ENCODE results near the gene MRPL34. TPM values are rescaled to one million over a fixed set of nuclear protein-coding genes. Genes with fewer than 3 reads are reported as not detected.

The MRPL34 gene
- total and polyA plus RNA-seq, 4 donors = 23.3 to 301 (median 140) TPM

GRCh38 chr19:17320435-17320834 is 14.8 kb downstream of the MRPL34 start:
- TF ChIP-seq JUND (IDR thresholded peaks at IDR 0.05) (no peak), NR2F2 (IDR thresholded peaks at IDR 0.05) (no peak), EGR1 (IDR thresholded peaks at IDR 0.05; ENCODE audit: low read depth in 2 of 2) (no peak), FOXA2 (IDR thresholded peaks at IDR 0.05) (no peak), GABPA (IDR thresholded peaks at IDR 0.05 in 1 of 2, conservative IDR thresholded peaks at IDR 0.05 in 1 of 2) (no peak), SP1 (IDR thresholded peaks at IDR 0.05) (no peak), ZBTB33 (IDR thresholded peaks at IDR 0.05) (no peak), RAD21 (IDR thresholded peaks at IDR 0.05) (no peak), HNF4A (conservative IDR thresholded peaks at IDR 0.05) (no peak), FOXA1 (IDR thresholded peaks at IDR 0.05) (no peak), TAF1 (conservative IDR thresholded peaks at IDR 0.05) (no peak), YY1 (IDR thresholded peaks at IDR 0.05) (no peak), HNF4G (IDR thresholded peaks at IDR 0.05) (no peak), RXRA (IDR thresholded peaks at IDR 0.05) (no peak)
- TF ChIP-seq, protein P1, sequence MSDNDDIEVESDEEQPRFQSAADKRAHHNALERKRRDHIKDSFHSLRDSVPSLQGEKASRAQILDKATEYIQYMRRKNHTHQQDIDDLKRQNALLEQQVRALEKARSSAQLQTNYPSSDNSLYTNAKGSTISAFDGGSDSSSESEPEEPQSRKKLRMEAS (IDR thresholded peaks at IDR 0.05) = no peak
- TF ChIP-seq, protein P2, sequence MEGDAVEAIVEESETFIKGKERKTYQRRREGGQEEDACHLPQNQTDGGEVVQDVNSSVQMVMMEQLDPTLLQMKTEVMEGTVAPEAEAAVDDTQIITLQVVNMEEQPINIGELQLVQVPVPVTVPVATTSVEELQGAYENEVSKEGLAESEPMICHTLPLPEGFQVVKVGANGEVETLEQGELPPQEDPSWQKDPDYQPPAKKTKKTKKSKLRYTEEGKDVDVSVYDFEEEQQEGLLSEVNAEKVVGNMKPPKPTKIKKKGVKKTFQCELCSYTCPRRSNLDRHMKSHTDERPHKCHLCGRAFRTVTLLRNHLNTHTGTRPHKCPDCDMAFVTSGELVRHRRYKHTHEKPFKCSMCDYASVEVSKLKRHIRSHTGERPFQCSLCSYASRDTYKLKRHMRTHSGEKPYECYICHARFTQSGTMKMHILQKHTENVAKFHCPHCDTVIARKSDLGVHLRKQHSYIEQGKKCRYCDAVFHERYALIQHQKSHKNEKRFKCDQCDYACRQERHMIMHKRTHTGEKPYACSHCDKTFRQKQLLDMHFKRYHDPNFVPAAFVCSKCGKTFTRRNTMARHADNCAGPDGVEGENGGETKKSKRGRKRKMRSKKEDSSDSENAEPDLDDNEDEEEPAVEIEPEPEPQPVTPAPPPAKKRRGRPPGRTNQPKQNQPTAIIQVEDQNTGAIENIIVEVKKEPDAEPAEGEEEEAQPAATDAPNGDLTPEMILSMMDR (IDR thresholded peaks at IDR 0.05; ENCODE audit: low read depth, low read length, missing input control) = no peak
- H3K27ac ChIP-seq (ENCODE audit: low read depth in 1 of 2, low read length in 2 of 2) = no peak overlapping the region
- 87% methylated on average over 11 of the region's 11 CpGs for WGBS
- H3K27me3 ChIP-seq (ENCODE audit: control insufficient read depth in 4 of 4, insufficient read depth in 4 of 4, low read length in 3 of 4) = no peaks in the 10 kb centered on the region
- no peak overlapping the region for H3K4me3 ChIP-seq (ENCODE audit: low read depth in 1 of 3, low read length in 3 of 3)
- H3K36me3 ChIP-seq (ENCODE audit: control insufficient read depth in 4 of 4, insufficient read depth in 3 of 4, low read depth in 1 of 4, low read length in 3 of 4) = peaks cover 15 to 34% (median 21%) of the 10 kb centered on the region in 4 donors
- H3K4me1 ChIP-seq (ENCODE audit: control insufficient read depth in 4 of 4, insufficient read depth in 4 of 4, low read length in 3 of 4) = peaks cover 0 to 7% (median 3%) of the 10 kb centered on the region in 4 donors
- DNase-seq (ENCODE audit: low spot score) = no peak
- no peak overlapping the region for H3K9ac ChIP-seq (ENCODE audit: low read depth in 1 of 2, low read length in 2 of 2)
- H3K9me3 ChIP-seq (ENCODE audit: control insufficient read depth in 4 of 4, low read length in 3 of 4) = no peaks in the 10 kb centered on the region

DNA sequence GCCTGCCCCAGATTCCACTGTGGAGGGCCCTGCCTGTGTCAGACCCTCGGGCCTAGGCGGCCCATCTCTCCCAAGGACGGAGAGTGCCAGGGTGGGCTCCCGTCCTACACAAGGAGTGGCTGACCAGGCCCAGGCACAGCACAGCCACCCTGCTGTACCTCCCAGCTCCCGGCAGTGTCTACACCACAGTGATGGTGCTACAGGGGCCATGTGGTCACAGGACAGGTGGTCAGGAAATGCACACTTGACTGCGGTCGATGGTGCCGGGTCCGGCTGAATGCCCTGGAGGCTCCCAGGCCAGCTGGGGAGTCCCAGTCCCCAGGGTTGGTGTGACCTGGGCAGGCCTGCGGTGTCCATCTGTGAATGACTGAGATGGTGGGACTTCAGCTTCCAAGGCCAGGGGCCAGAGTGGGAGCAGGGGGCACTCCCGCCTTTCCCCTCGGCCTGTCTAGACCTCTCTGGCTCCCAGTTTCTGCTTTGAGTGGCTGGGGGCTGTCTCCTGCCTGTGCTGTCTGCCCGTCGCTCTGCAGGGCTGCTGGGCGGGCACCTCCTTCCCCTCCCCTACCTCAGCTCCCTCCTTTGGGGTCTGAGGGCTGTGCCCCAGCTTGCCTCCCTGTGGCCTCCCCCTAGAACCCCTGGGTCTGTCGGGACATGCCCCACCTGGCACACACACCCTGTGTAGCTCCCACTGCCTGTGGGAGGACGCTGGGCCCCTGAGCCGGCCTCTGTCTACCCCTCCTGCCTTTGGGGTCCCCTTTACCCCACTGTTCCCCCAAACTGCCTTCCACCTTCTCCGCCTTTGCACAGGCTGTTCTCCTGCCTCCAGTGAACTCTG is 16.2 kb downstream of the MRPL34 start:
- peaks cover 1 to 20% (median 14%) of the 10 kb centered on the region in 4 donors for H3K4me1 ChIP-seq (ENCODE audit: control insufficient read depth in 4 of 4, insufficient read depth in 4 of 4, low read length in 3 of 4)
- no peaks in the 10 kb centered on the region for H3K27me3 ChIP-seq (ENCODE audit: control insufficient read depth in 4 of 4, insufficient read depth in 4 of 4, low read length in 3 of 4)
- TF ChIP-seq FOXA1 (IDR thresholded peaks at IDR 0.05) (no peak), HNF4A (conservative IDR thresholded peaks at IDR 0.05) (no peak), YY1 (IDR thresholded peaks at IDR 0.05) (no peak), JUND (IDR thresholded peaks at IDR 0.05) (no peak), TAF1 (conservative IDR thresholded peaks at IDR 0.05) (no peak), ZBTB33 (IDR thresholded peaks at IDR 0.05) (no peak), HNF4G (IDR thresholded peaks at IDR 0.05) (no peak), FOXA2 (IDR thresholded peaks at IDR 0.05) (no peak), NR2F2 (IDR thresholded peaks at IDR 0.05) (no peak), EGR1 (IDR thresholded peaks at IDR 0.05; ENCODE audit: low read depth in 2 of 2) (no peak), SP1 (IDR thresholded peaks at IDR 0.05) (no peak), GABPA (IDR thresholded peaks at IDR 0.05 in 1 of 2, conservative IDR thresholded peaks at IDR 0.05 in 1 of 2) (no peak)
- TF ChIP-seq, protein P2 (IDR thresholded peaks at IDR 0.05; ENCODE audit: low read depth, low read length, missing input control) = no peak
- TF ChIP-seq, protein P3, sequence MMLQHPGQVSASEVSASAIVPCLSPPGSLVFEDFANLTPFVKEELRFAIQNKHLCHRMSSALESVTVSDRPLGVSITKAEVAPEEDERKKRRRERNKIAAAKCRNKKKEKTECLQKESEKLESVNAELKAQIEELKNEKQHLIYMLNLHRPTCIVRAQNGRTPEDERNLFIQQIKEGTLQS (IDR thresholded peaks at IDR 0.05) = no peak
- H3K27ac ChIP-seq (ENCODE audit: low read depth in 1 of 2, low read length in 2 of 2) = no peak overlapping the region
- no peak overlapping the region for H3K4me3 ChIP-seq (ENCODE audit: low read depth in 1 of 3, low read length in 3 of 3)
- WGBS = 96% methylated on average over 19 of the region's 19 CpGs
- H3K36me3 ChIP-seq (ENCODE audit: control insufficient read depth in 4 of 4, insufficient read depth in 3 of 4, low read depth in 1 of 4, low read length in 3 of 4) = peaks cover 10 to 27% (median 15%) of the 10 kb centered on the region in 4 donors
- no peak for DNase-seq (ENCODE audit: low spot score)
- H3K9me3 ChIP-seq (ENCODE audit: control insufficient read depth in 4 of 4, low read length in 3 of 4) = no peaks in the 10 kb centered on the region
- H3K9ac ChIP-seq (ENCODE audit: low read depth in 1 of 2, low read length in 2 of 2) = no peak overlapping the region
